GM21717 (cell line): Measurements from ENCODE around the gene DENND2C.

ENCODE experiments used
- ATAC-seq: cut with Tn5 transposase; IDR thresholded peaks from one replicate; pipeline ENCODE4 v1.9.1; 2021; ENCODE audit warnings: mild to moderate bottlenecking, moderate library complexity; ENCODE audit not compliant: unreplicated experiment

Gene DENND2C

DNA sequence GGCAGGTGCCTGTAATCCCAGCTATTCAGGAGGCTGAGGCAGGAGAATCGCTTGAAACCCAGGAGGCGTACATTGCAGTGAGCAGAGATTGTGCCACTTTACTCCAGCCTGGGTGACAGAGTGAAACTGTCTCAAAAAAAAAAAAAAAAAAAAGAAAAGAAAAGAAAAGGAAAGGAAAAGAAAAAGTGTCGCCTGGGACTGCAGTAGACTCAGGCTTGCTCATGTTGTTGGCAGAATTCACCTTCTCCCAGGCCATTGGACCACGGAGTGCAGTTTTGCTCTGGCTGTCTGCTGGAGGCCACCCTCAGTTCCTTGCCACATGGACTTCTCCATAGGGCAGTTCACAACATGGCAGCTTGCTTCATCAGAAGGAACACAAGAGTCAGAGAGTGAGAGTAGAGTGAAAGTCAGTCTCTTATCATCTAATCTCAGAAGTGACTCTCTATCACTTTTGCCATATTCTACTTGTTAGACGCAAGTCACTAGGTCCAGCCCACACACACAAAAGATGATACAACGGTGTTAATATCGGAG lies 117.7 kb downstream of the DENND2C start:
- ATAC-seq: no peak

DNA sequence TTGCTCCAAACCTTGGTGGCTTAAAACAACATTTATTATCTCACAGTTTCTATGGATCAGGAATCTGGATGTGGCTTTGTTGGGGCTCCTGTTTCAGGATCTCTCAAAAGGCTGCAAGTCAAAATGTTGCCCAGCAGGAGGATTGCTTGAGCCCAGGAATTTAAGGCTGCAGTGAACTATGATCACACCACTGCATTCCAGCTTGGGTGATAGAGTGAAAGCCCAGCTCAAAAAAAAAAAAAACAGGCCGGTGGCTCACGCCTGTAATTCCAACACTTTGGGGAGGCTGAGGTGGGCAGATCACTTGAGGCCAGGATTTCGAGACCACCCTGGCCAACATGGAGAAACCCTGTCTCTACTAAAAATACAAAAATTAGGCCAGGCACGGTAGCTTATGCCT lies 118.4 kb downstream of the DENND2C start:
- ATAC-seq: no peak

DNA sequence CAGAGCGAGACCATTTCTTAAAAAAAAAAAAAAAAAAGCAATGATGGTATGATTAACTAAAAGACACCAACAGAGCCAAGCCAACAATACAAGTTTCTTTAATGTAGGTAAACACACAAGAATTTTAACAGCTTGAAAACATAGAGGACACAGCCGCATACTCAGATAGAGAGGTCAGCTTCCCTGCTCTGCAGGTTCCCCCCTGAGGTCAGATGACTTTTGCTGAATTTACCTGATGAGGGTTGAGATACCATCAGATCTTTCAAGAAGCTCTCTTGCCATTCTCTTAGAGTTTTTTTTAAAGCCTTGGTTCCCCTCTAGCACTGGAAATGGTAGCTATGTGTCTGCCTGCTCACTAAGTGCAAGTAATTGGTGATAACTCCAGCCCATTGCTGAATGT lies 119.5 kb downstream of the DENND2C start:
- no peak for ATAC-seq

DNA sequence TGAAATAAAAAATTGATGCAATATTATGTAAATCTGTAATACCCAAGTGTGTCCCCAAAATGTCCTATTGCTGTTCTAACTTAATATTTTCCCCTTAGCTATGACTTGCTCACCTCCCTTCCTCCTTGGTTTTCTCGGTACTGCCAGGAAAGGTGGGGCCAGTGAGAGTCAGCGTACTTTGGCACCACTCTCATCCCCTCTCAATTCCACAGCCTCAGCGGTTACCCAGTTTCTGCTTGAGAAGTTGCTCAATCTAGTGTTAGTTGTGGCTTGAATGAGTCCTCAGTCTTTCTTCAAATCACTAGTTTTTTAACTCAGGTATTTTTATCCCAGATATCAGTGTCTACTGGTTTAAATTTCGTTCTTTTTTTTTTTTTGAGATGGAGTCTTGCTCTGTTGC lies 120.7 kb downstream of the DENND2C start:
- no peak for ATAC-seq

DNA sequence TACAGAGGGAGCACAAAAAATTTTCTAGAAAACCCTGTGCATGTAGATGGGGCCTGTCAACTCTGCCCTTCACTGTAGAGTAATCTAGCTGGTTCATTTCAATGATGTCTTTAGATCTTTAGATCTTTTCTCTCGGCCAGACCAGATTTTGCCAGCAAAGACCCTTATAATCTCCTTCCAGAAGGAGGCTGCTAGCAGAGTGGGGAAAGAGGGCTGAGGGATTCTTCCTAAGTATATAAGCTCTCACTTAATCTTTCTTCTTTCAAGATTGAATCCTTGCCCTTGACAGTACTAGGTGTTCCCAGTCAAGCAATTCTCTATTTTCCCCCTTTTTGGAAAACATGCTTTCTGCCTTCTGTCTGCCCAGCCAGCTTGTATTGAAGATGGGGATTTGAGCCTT lies 122.8 kb downstream of the DENND2C start:
- ATAC-seq: no peak

DNA sequence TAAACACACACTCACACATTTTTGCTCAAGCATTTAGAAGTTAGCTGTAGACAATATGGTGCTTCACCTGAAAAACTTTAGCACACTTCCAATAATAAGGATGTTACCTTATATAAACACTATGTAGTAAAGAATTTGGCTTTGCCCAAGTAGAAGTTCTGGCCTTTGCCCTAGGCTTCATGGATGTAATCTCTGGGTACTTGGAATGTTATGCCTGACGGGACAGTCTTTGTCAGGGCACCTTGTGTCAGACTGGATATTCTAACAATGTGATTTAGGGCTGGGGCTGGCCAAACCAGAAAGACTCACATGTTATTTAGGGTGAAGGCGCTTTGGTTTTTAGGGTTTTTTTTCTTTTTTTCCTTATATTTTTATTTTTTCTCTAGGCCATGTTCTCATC lies 124.1 kb downstream of the DENND2C start:
- ATAC-seq: no peak

DNA sequence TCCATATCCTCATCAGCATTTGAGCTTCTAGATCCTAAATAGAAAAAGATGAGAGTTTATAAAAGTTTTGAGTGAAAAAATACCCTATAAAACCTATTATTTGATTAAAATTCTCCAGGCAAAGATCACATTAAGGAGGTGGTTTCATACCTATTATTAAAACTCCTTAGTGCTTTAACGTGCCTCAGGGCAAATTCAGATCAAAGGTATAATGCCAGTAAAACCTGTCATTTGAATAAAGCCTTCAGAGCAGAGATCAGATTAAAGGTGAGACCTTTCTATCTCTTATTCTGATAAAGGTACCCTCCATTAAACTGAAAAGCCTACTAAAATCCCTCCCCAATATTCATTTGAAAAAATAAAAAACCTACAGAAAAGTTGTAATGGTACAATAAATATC lies 124.5 kb downstream of the DENND2C start:
- no peak for ATAC-seq

DNA sequence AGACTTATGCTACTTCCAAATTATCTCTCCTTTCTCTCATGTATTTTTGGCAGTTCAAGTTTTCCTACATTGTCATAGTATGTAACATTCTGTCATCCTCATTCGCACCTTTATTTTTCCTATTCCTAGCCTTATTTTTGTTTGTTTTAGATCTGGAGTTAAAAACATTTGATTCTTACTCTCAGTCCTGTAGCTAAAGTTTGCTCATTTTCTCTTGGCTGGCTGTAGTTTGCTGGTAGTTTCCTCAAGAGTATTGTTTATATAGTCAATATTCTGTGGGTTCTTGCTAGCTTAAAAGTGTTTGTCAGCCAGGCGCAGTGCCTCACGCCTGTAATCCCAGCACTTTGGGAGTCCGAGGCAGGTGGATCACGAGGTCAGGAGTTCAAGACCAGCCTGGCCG lies 129.0 kb downstream of the DENND2C start:
- no peak for ATAC-seq

DNA sequence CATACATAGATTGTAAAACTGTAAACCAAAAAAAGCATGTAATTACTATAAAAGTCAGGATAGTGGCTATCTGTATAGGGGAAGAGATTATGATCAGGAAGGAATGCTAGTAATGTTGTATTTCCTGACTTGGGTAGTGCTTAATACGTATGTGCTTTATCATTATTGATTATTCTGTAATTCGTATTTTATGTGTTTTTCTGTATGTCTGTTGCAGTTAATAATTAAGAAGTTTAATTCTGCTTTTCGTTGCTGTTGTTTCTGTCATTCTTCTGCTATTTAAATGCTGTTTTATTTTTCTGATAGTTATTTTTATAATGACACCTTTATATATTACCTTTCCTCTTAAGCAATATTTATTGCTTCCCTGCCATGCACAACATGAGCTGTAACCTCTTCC lies 129.6 kb downstream of the DENND2C start:
- ATAC-seq: no peak

DNA sequence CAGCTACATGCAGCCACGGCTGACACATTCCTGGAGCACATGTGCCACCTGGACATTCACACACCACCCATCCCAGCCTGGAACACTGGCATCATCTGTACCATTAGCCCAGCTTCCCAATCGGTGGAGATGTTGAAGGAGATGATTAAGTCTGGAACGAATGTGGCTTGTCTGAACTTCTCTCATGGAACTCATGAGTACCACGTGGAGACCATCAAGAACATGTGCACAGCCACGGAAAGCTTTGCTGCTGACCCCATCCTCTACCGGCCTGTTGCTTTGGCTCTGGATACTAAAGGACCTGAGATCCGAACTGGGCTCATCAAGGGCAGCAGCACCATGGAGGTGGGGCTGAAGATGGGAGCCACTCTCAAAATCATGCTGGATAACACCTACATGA lies 133.8 kb downstream of the DENND2C start:
- ATAC-seq: no peak

DNA sequence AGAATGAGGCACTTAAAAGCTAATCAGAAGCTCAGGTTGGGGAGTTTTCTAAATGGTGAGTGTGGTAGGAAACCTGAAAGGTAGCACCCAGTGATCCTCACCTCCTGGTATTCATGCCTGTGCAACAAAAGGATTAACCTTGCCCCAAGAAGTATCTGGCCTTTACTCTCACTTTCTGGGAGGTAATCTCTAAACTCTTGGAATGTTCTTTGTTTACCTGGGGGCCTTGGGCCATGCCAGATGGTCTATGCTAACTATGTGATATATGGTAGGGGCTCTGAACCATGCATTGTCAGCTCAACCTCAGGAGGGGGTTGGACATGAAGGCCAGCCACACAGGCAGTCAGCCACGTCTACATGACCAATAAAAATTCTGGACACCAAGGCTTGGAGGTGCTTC lies 134.4 kb downstream of the DENND2C start:
- no peak for ATAC-seq
